SK-N-MC (cell line): Measurements from ENCODE around the gene REXO4.

Experiments
- EZH2 ChIP-seq: fragments of 200-600 bp; sonication (generic); IDR thresholded peaks from one replicate; pipeline ENCODE4 v1.6.1; 2017; ENCODE audit warnings: antibody characterized with exemption
- FOXP2 ChIP-seq: optimal IDR thresholded peaks from 2 replicates; pipeline ENCODE3; 2011; ENCODE audit warnings: mild to moderate bottlenecking, moderate library complexity; ENCODE audit not compliant: insufficient read depth; ENCODE audit errors: extremely low read length, control extremely low read depth
- POLR2AphosphoS5 ChIP-seq: IDR thresholded peaks from 2 replicates; pipeline ENCODE4 v1.6.1; 2012; ENCODE audit warnings: mild to moderate bottlenecking, low read depth, low read length, borderline replicate concordance

GRCh38 chr9:133387680-133388079, 30.1 kb downstream of the REXO4 start:
- TF ChIP-seq EZH2 (no peak), POLR2AphosphoS5 (no peak), FOXP2 (no peak)
